Measurements from ENCODE around the gene ATP6V0C.

The ATP6V0C gene

GRCh38 chr16:2513405-2514332 lies at the start of gene ATP6V0C:
Gene ATP6V0C, plus strand, starts transcription at chr16:2513952. Its CDS starts 152 bp downstream, at chr16:2514104.
- DNase-seq = peak; percentile 87

GRCh38 chr16:2464333-2464732 lies 49.4 kb upstream of the ATP6V0C start:
- peak; percentile 62 for DNase-seq

GRCh38 chr16:2465653-2466415 lies 47.9 kb upstream of the ATP6V0C start:
- no peak for DNase-seq

- DNase-seq = no peak
Measured at GRCh38 chr16:2466667-2467527, 46.9 kb upstream of the ATP6V0C start.

GRCh38 chr16:2467528-2468232 lies 46.1 kb upstream of the ATP6V0C start:
- DNase-seq = peak; percentile 92

GRCh38 chr16:2468233-2468724 lies 45.5 kb upstream of the ATP6V0C start:
- DNase-seq = peak; percentile 86

GRCh38 chr16:2468725-2469398 lies 44.9 kb upstream of the ATP6V0C start:
- DNase-seq = peak; percentile 99

- no peak for DNase-seq
Measured at GRCh38 chr16:2469399-2470233, 44.1 kb upstream of the ATP6V0C start.

GRCh38 chr16:2470234-2470601 lies 43.5 kb upstream of the ATP6V0C start:
- DNase-seq = no peak

GRCh38 chr16:2470603-2471015 lies 43.1 kb upstream of the ATP6V0C start:
- DNase-seq = peak; percentile 79

GRCh38 chr16:2471016-2471652 lies 42.6 kb upstream of the ATP6V0C start, which contains the start of gene NTN3:
Gene NTN3, plus strand, starts transcription at chr16:2471297. Its CDS starts 405 bp downstream, at chr16:2471702.
- peak; percentile 89 for DNase-seq

GRCh38 chr16:2471653-2472487 lies 41.9 kb upstream of the ATP6V0C start:
- no peak for DNase-seq

- DNase-seq = no peak
Measured at GRCh38 chr16:2472488-2472864, 41.3 kb upstream of the ATP6V0C start.

- no peak for DNase-seq
Measured at GRCh38 chr16:2472885-2473445, 40.8 kb upstream of the ATP6V0C start.

GRCh38 chr16:2473446-2473926 lies 40.3 kb upstream of the ATP6V0C start:
- no peak for DNase-seq

- peak; percentile 33 for DNase-seq
Measured at GRCh38 chr16:2473999-2474876, 39.5 kb upstream of the ATP6V0C start.

- peak; percentile 71 for DNase-seq
Measured at GRCh38 chr16:2474877-2475412, 38.8 kb upstream of the ATP6V0C start, which contains the start of gene TBC1D24. Gene TBC1D24, plus strand, starts transcription at chr16:2475127. Its CDS starts 21,022 bp downstream, at chr16:2496149.
